Tibial nerve (tissue), 4 donors: ENCODE data around the gene SHKBP1.
"Not testable (repeated sequence)": the region's sequence is repeated elsewhere in the genome, so short reads cannot be mapped to it uniquely, and the experiment has no call there.

Experiments used
- CTCF ChIP-seq, 5 experiments: fragments of 200-600 bp in 3 of 5; fragments of 450-650 bp in 2 of 5; sonication (generic) in 3 of 5; IDR thresholded peaks; one replicate each; pipeline ENCODE4 v1.5.1; 2016 to 2019; ENCODE audit warnings: antibody characterized with exemption in 5 of 5, mild to moderate bottlenecking in 3 of 5, moderate library complexity in 2 of 5
- EP300 ChIP-seq, 2 donors: sonication (generic); formaldehyde crosslinking; IDR thresholded peaks; one replicate each; pipeline ENCODE4 v1.6.1; 2017; ENCODE audit warnings: antibody characterized with exemption in 2 of 2, mild to moderate bottlenecking in 1 of 2
- POLR2A ChIP-seq, 2 donors: fragments of 450-650 bp; IDR thresholded peaks; one replicate each; pipeline ENCODE4 v1.6.1; 2017; ENCODE audit warnings: antibody characterized with exemption in 2 of 2, mild to moderate bottlenecking in 2 of 2, moderate library complexity in 2 of 2

GRCh38 chr19:40546153-40546841 lies 30.4 kb upstream of the SHKBP1 start:
- TF ChIP-seq CTCF, POLR2A, EP300 (IDR thresholded peaks at IDR 0.05): not testable (repeated sequence)
